OCI-LY3 (cell line): ENCODE results near the gene STRA8.

Experiments used
- H2AFZ ChIP-seq: fragments of 200-600, 300-600 bp; shearing (Covaris generic); 2 replicates; pipeline ENCODE4 v1.6.0; 2014; ENCODE audit warnings: antibody characterized with exemption, low read depth, low read length
- H3K27ac ChIP-seq: fragments of 200-600, 300-600 bp; sonication (generic); 2 replicates; pipeline ENCODE4 v1.5.1; 2014; ENCODE audit warnings: mild to moderate bottlenecking, low read length, moderate library complexity, mixed read lengths
- H3K27me3 ChIP-seq: fragments of 200-600, 300-600 bp; sonication (generic); 2 replicates; pipeline ENCODE4 v1.6.1; 2014; ENCODE audit warnings: low read depth, low read length, mixed read lengths
- H3K36me3 ChIP-seq: fragments of 200-600, 300-600 bp; sonication (generic); replicated peaks from 2 replicates; pipeline ENCODE3; 2014; ENCODE audit warnings: low read depth, low read length, mixed read lengths
- H3K4me1 ChIP-seq: fragments of 300-600, 200-600 bp; sonication (generic); 2 replicates; pipeline ENCODE4 v1.6.1; 2014; ENCODE audit warnings: low read length, mixed read lengths
- H3K4me2 ChIP-seq: fragments of 200-600, 300-600 bp; sonication (generic); 2 replicates; pipeline ENCODE4 v1.6.1; 2014; ENCODE audit warnings: low read length, mixed read lengths
- H3K4me3 ChIP-seq: fragments of 300-600, 200-600 bp; sonication (generic); 2 replicates; pipeline ENCODE4 v1.5.1; 2014; ENCODE audit warnings: antibody characterized with exemption, mild to moderate bottlenecking, low read length, moderate library complexity
- H3K79me2 ChIP-seq: fragments of 300-600, 200-600 bp; shearing (Covaris generic); 2 replicates; pipeline ENCODE4 v1.6.1; 2014; ENCODE audit warnings: mild to moderate bottlenecking, low read length, mixed read lengths
- H3K9ac ChIP-seq: fragments of 300-600, 200-600 bp; shearing (Covaris generic); 2 replicates; pipeline ENCODE4 v1.6.0; 2014; ENCODE audit warnings: mild to moderate bottlenecking, low read length, moderate library complexity
- H3K9me3 ChIP-seq: fragments of 200-600, 300-600 bp; shearing (Covaris generic); 2 replicates; pipeline ENCODE4 v1.6.1; 2014; ENCODE audit warnings: low read length, mixed read lengths; ENCODE audit not compliant: insufficient read depth
- H4K20me1 ChIP-seq: fragments of 200-600, 300-600 bp; sonication (generic); 2 replicates; pipeline ENCODE4 v1.6.1; 2016; ENCODE audit warnings: low read length, mixed read lengths; ENCODE audit not compliant: insufficient read depth
- EZH2phosphoT487 ChIP-seq: fragments of 200-600 bp; shearing (Covaris generic); IDR thresholded peaks from 2 replicates; pipeline ENCODE4 v1.6.1; 2018; ENCODE audit warnings: antibody characterized with exemption, mixed run types, low read depth
- TF ChIP-seq, protein P1 (sequence below): fragments of 200-600, 300-600 bp; sonication (generic); IDR thresholded peaks from 2 replicates; pipeline ENCODE4 v1.5.1; 2014; ENCODE audit warnings: antibody characterized with exemption, low read length, low read depth

Gene STRA8

DNA sequence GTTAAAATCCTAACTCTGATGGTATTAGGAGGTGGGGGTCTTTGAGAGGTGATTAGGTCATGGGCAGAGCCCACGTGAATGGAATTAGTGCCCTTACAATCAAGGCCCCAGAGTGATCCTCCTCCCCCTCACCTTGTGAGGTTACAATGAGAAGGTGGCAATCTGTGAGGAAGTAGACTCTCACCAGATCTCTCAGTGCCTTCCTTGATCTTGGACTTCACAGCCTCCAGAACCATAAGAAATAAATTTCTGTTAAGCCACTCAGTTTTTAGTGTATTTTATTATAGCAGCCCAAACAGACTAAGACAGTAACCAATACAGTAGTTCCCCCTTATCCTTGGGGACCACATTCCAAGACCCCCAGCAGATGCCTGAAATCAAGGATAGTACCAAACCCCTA lies 32.0 kb downstream of the STRA8 start:
- no peaks in the 10 kb centered on the region for H3K36me3 ChIP-seq
- no peaks in the 10 kb centered on the region for H3K79me2 ChIP-seq
- no peaks in the 10 kb centered on the region for H4K20me1 ChIP-seq
- H2AFZ ChIP-seq, result no peak overlapping the region
- no peak overlapping the region for H3K4me3 ChIP-seq
- no peak overlapping the region for H3K27ac ChIP-seq
- H3K27me3 ChIP-seq, result peaks cover 24% of the 10 kb centered on the region
- no peaks in the 10 kb centered on the region for H3K4me1 ChIP-seq
- no peak overlapping the region for H3K9ac ChIP-seq
- TF ChIP-seq EZH2phosphoT487, result no peak
- TF ChIP-seq, protein P1, sequence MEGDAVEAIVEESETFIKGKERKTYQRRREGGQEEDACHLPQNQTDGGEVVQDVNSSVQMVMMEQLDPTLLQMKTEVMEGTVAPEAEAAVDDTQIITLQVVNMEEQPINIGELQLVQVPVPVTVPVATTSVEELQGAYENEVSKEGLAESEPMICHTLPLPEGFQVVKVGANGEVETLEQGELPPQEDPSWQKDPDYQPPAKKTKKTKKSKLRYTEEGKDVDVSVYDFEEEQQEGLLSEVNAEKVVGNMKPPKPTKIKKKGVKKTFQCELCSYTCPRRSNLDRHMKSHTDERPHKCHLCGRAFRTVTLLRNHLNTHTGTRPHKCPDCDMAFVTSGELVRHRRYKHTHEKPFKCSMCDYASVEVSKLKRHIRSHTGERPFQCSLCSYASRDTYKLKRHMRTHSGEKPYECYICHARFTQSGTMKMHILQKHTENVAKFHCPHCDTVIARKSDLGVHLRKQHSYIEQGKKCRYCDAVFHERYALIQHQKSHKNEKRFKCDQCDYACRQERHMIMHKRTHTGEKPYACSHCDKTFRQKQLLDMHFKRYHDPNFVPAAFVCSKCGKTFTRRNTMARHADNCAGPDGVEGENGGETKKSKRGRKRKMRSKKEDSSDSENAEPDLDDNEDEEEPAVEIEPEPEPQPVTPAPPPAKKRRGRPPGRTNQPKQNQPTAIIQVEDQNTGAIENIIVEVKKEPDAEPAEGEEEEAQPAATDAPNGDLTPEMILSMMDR, result no peak
- H3K9me3 ChIP-seq, result 0 out of 2 replicates have a peak, but pooled peaks cover 4% of the 10 kb centered on the region
- H3K4me2 ChIP-seq, result no peak overlapping the region

DNA sequence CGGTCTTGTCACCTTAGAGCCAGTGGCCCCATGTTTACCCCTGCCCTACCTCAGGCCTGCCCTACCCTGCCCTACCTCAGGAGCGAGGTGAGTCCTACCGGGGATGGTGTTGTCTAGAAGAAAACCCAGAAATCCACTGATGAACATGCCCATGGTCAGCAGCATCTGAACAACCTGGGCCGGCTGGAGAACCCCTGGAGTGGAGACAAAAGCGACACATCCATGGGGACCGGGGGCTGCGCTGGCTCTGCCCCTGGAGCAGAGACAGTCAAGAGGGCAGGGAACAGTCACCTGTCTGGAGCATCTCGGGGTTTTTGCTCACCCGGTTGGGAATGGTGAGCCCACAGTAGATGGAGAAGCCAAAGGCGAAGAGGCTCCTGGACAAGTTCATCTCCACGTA lies 36.3 kb downstream of the STRA8 start:
- Histone ChIP-seq H3K4me1 (no peaks in the 10 kb centered on the region), H3K27me3 (peaks cover 11% of the 10 kb centered on the region), H4K20me1 (no peaks in the 10 kb centered on the region), H3K9ac (no peak overlapping the region), H3K9me3 (no peaks in the 10 kb centered on the region), H3K4me2 (no peak overlapping the region), H3K79me2 (no peaks in the 10 kb centered on the region), H3K36me3 (no peaks in the 10 kb centered on the region), H3K27ac (no peak overlapping the region), H2AFZ (no peak overlapping the region), H3K4me3 (no peak overlapping the region)
- no peak for TF ChIP-seq EZH2phosphoT487
- TF ChIP-seq, protein P1, result no peak

DNA sequence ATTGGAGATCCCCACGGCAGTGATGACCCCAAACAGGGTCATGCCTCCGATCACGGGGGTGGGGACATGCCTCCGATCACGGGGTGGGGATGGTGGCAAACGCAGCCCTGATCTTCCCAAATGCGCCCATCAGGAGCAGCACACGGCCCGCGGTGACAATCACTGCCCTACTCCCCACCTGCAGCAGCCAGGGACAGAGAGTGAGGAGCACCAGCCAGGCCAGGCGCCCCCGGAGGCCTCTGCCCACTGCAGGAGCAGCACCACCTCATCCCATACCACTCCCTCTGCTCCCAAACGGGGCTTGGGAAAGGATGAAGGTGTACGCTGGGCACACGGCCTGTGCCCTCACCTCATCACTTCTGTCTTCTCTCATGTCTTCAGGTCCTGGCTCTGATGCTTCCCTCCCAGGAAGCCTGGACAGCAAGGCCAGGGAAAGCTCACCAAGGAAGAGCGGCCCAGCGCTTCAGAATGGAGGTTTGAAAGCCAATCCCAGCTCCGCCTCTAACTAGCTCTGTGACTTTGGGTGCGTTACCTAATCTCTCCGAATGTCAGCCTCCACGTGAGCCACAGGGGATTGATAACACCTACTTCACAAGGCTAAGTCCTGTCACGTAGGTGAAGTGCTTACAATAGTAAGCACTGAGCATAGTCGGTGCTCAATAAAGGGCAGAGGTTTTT lies 37.1 kb downstream of the STRA8 start:
- Histone ChIP-seq H3K4me2 (no peak overlapping the region), H3K27ac (no peak overlapping the region), H4K20me1 (no peaks in the 10 kb centered on the region), H3K4me1 (no peaks in the 10 kb centered on the region), H3K27me3 (peaks cover 11% of the 10 kb centered on the region), H3K36me3 (no peaks in the 10 kb centered on the region), H3K4me3 (no peak overlapping the region), H3K9ac (no peak overlapping the region), H2AFZ (no peak overlapping the region), H3K79me2 (no peaks in the 10 kb centered on the region), H3K9me3 (no peaks in the 10 kb centered on the region)
- TF ChIP-seq EZH2phosphoT487, result no peak
- TF ChIP-seq, protein P1, result no peak

DNA sequence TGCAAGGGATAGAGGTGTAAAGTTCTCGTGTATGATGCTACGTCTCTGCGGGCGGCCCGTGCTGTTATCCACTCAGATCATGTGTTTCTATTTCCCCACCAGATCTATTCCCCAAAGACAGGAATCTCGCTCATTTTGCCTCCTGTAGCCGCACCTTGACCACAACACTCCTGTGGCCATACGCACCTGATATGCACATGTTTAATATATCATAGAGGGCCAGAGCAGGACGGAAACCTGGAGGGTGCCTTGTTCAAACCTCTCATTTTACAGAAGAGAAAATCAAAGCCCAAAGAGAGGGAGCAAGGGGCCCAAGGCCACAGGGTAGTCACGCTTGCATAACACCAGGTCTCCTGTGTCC lies 37.6 kb downstream of the STRA8 start:
- H3K4me2 ChIP-seq, result no peak overlapping the region
- TF ChIP-seq, protein P1, result no peak
- TF ChIP-seq EZH2phosphoT487, result no peak
- no peak overlapping the region for H3K4me3 ChIP-seq
- H4K20me1 ChIP-seq, result no peaks in the 10 kb centered on the region
- no peak overlapping the region for H3K9ac ChIP-seq
- peaks cover 11% of the 10 kb centered on the region for H3K27me3 ChIP-seq
- H3K36me3 ChIP-seq, result no peaks in the 10 kb centered on the region
- no peaks in the 10 kb centered on the region for H3K9me3 ChIP-seq
- no peak overlapping the region for H3K27ac ChIP-seq
- H2AFZ ChIP-seq, result no peak overlapping the region
- H3K4me1 ChIP-seq, result no peaks in the 10 kb centered on the region
- no peaks in the 10 kb centered on the region for H3K79me2 ChIP-seq
